GM19463 (cell line): ENCODE measurements around the gene NIBAN1.
A peak's percentile ranks its signal among the peaks of the same experiment; 100 is the strongest.

ENCODE experiments used
- ATAC-seq: cut with Tn5 transposase; IDR thresholded peaks from one replicate; pipeline ENCODE4 v1.9.1; 2021; ENCODE audit warnings: mild to moderate bottlenecking, moderate library complexity; ENCODE audit not compliant: unreplicated experiment

NIBAN1 gene

GRCh38 chr1:184947497-184948256, 26.6 kb downstream of the NIBAN1 start:
- ATAC-seq = no peak

GRCh38 chr1:184945678-184946412, 28.5 kb downstream of the NIBAN1 start:
- peak; percentile 31 for ATAC-seq

GRCh38 chr1:184945029-184945428, 29.3 kb downstream of the NIBAN1 start:
- ATAC-seq = peak; percentile 44

GRCh38 chr1:184943998-184944397, 30.3 kb downstream of the NIBAN1 start:
- ATAC-seq = no peak

GRCh38 chr1:184941735-184942134, 32.6 kb downstream of the NIBAN1 start:
- ATAC-seq = peak; percentile 71

- no peak for ATAC-seq
Measured at GRCh38 chr1:184941410-184941733, 32.9 kb downstream of the NIBAN1 start.

GRCh38 chr1:184940694-184941409, 33.5 kb downstream of the NIBAN1 start:
- ATAC-seq = no peak

GRCh38 chr1:184940226-184940625, 34.1 kb downstream of the NIBAN1 start:
- no peak for ATAC-seq

GRCh38 chr1:184937729-184938128, 36.6 kb downstream of the NIBAN1 start:
- no peak for ATAC-seq

- no peak for ATAC-seq
Measured at GRCh38 chr1:184935920-184936798, 38.1 kb downstream of the NIBAN1 start.

GRCh38 chr1:184933944-184934343, 40.4 kb downstream of the NIBAN1 start:
- ATAC-seq = no peak

- ATAC-seq = no peak
Measured at GRCh38 chr1:184932319-184932718, 42.0 kb downstream of the NIBAN1 start.

GRCh38 chr1:184931566-184931965, 42.7 kb downstream of the NIBAN1 start:
- ATAC-seq = no peak

GRCh38 chr1:184930645-184931044, 43.7 kb downstream of the NIBAN1 start:
- ATAC-seq = no peak

GRCh38 chr1:184930232-184930631, 44.1 kb downstream of the NIBAN1 start:
- ATAC-seq = no peak

GRCh38 chr1:184929711-184930202, 44.6 kb downstream of the NIBAN1 start:
- ATAC-seq = no peak

GRCh38 chr1:184928394-184928793, 45.9 kb downstream of the NIBAN1 start:
- ATAC-seq = no peak
